Left ventricle myocardium superior (tissue), 1 donor: ENCODE results near the gene MROH9. TPM values are rescaled to one million over a fixed set of nuclear protein-coding genes. Genes with fewer than 3 reads are reported as not detected.

Experiments used
- microRNA-seq: library from miRNA; unstranded; fragments of <30 nt; microRNA quantifications from one replicate; pipeline ENCODE4 v1.2.0, GENCODE V29; 2020; ENCODE audit warnings: borderline number of aligned reads
- total RNA-seq: library from RNA; stranded (reverse); fragmentation: NEBNext Ultra II Directional; extraction: Animal tissue kit (Norgen Biotek cat#: 25700); gene quantifications from one replicate; pipeline ENCODE4 v1.2.1, GENCODE V29; 2021
- donor health status: DM: no; HTN: yes; CAD: no; lungs with severe emphysema.

The MROH9 gene
- total RNA-seq, 1 donor from 2014 or later, result not detected

Small RNAs within 50 kb of the gene (microRNA-seq; reads per million reads assigned to microRNA genes)
- gene MIR1295A (not detected), gene MIR1295B (not detected)

Other genes with a start within 250 kb of the MROH9 start
- 1.8 TPM for gene FMO3, start 155.4 kb downstream of the MROH9 start, total RNA-seq
- gene FMO2, start 249.8 kb downstream of the MROH9 start, total RNA-seq, result 53.5 TPM